HCT116 (cell line): ENCODE data around the gene ZNF497. TPM values are rescaled to one million over a fixed set of nuclear protein-coding genes. Genes with fewer than 3 reads are reported as not detected.

Experiments used
- ATAC-seq: fragments of 200-7000 bp; cut with Tn5 transposase; 2 replicates; pipeline ENCODE4 v1.9.1; 2020; ENCODE audit warnings: mild to moderate bottlenecking, moderate library complexity
- BruUV-seq: library from RNA; stranded (reverse); fragments of 400-500 nt; replicated peaks from 2 replicates; lab custom pipeline; 2021; lab: Mats Ljungman, UMichigan
- CTCF ChIA-PET: fragments of 300-600 bp; sonication (Branson Sonifier 250); formaldehyde crosslinking; loops from one replicate; lab custom pipeline; 2021; ENCODE audit warnings: antibody characterized with exemption; lab: Charles Lee
- POLR2A ChIA-PET: fragments of 300-600, 350-600 bp; sonication (Branson Sonifier 250); formaldehyde crosslinking; loops from one replicate; lab custom pipeline; 2021; ENCODE audit warnings: antibody characterized with exemption; lab: Charles Lee
- RAD21 ChIA-PET, 2 experiments: fragments of 300-600 bp; sonication (Branson Sonifier 250); formaldehyde crosslinking; loops; one replicate each; lab custom pipeline; 2023; ENCODE audit warnings: low total read pairs in 2 of 2; ENCODE audit not compliant: uncharacterized antibody in 2 of 2, unreplicated experiment in 2 of 2, low non-redundant PET in 1 of 2; lab: Charles Lee
- DNase-seq: peaks from one replicate; pipeline ENCODE4 v3.0.0-alpha.2; 2010; ENCODE audit warnings: low read depth, low spot score
- H2AFZ ChIP-seq: fragments of 200-600 bp; shearing (Covaris generic), sonication (generic); 2 replicates; pipeline ENCODE4 v1.6.1; 2017; ENCODE audit warnings: low read depth, mixed run types, mixed read lengths, antibody characterized with exemption, low read length; ENCODE audit not compliant: poor library complexity, severe bottlenecking
- H3K27ac ChIP-seq: 2 replicates; pipeline ENCODE4 v1.5.1; 2012; ENCODE audit warnings: low read depth, low read length
- H3K27me3 ChIP-seq: fragments of 200-600 bp; sonication (generic); 2 replicates; pipeline ENCODE4 v1.6.1; 2016; ENCODE audit warnings: mixed run types, low read length, mixed read lengths; ENCODE audit not compliant: insufficient read depth
- H3K36me3 ChIP-seq, 2 experiments: fragments of 200-500 bp in 1 of 2; fragments of 200-600 bp in 1 of 2; sonication (Bioruptor generic) in 1 of 2; sonication (generic) in 1 of 2; 2 replicates each; pipeline versions ENCODE4 v1.5.1 to v1.6.1; 2014 to 2016; ENCODE audit warnings: low read length in 2 of 2, inconsistent platforms in 1 of 2, mixed read lengths in 1 of 2, mixed run types in 1 of 2; ENCODE audit not compliant: insufficient read depth in 2 of 2, control insufficient read depth in 1 of 2
- H3K4me1 ChIP-seq, 2 experiments: fragments of 200-600 bp in 1 of 2; sonication (generic) in 1 of 2; 2 replicates each; pipeline versions ENCODE4 v1.5.1 to v1.6.1; 2012 to 2017; ENCODE audit warnings: low read length in 2 of 2, inconsistent platforms in 1 of 2, mild to moderate bottlenecking in 1 of 2, mixed read lengths in 1 of 2, mixed run types in 1 of 2, moderate library complexity in 1 of 2; ENCODE audit not compliant: insufficient read depth in 2 of 2, control insufficient read depth in 1 of 2
- H3K4me2 ChIP-seq: fragments of 200-600 bp; sonication (generic); 2 replicates; pipeline ENCODE4 v1.6.1; 2017; ENCODE audit warnings: mixed run types, low read length, mixed read lengths
- H3K4me3 ChIP-seq, 2 experiments: fragments of 200-600 bp in 1 of 2; sonication (generic) in 1 of 2; replicated peaks in 1 of 2; 2 replicates each; pipeline ENCODE4 v1.5.1; 2011 to 2016; ENCODE audit warnings: low read length in 2 of 2, control low read depth in 1 of 2, low read depth in 1 of 2, mild to moderate bottlenecking in 1 of 2, mixed read lengths in 1 of 2, mixed run types in 1 of 2
- H3K79me2 ChIP-seq: fragments of 200-600 bp; sonication (generic); 2 replicates; pipeline ENCODE4 v1.6.1; 2017; ENCODE audit warnings: mild to moderate bottlenecking, mixed run types, low read length, moderate library complexity, mixed read lengths; ENCODE audit not compliant: insufficient read depth
- H3K9ac ChIP-seq: fragments of 200-600 bp; sonication (generic); 2 replicates; pipeline ENCODE4 v1.6.1; 2016; ENCODE audit warnings: low read length, mixed read lengths
- H3K9me2 ChIP-seq: fragments of 200-600 bp; sonication (generic), shearing (Covaris generic); 2 replicates; pipeline ENCODE4 v1.6.1; 2017; ENCODE audit warnings: mixed run types, mild to moderate bottlenecking, moderate library complexity; ENCODE audit not compliant: insufficient read depth
- H3K9me3 ChIP-seq, 2 experiments: fragments of 200-500 bp in 1 of 2; fragments of 200-600 bp in 1 of 2; sonication (Bioruptor generic) in 1 of 2; sonication (generic) in 1 of 2; 2 replicates each; pipeline ENCODE4 v1.6.1; 2014 to 2017; ENCODE audit warnings: low read length in 2 of 2, mixed read lengths in 2 of 2, inconsistent platforms in 1 of 2, low read depth in 1 of 2, mild to moderate bottlenecking in 1 of 2, mixed run types in 1 of 2, moderate library complexity in 1 of 2; ENCODE audit not compliant: control insufficient read depth in 1 of 2, insufficient read depth in 1 of 2
- H4K20me1 ChIP-seq: fragments of 200-600 bp; sonication (generic), shearing (Covaris generic); 2 replicates; pipeline ENCODE4 v1.6.1; 2017; ENCODE audit warnings: mixed run types, mild to moderate bottlenecking, moderate library complexity; ENCODE audit not compliant: insufficient read depth
- CEBPB ChIP-seq: IDR thresholded peaks from 2 replicates; pipeline ENCODE4 v1.6.1; 2012; ENCODE audit warnings: low read depth
- ELF1 ChIP-seq: IDR thresholded peaks from 2 replicates; pipeline ENCODE4 v1.6.1; 2012; ENCODE audit warnings: low read depth, borderline replicate concordance
- EZH2 ChIP-seq: fragments of 200-600 bp; sonication (generic); IDR thresholded peaks from 2 replicates; pipeline ENCODE4 v1.6.1; 2017; ENCODE audit warnings: antibody characterized with exemption, mixed run types
- JUND ChIP-seq: IDR thresholded peaks from 2 replicates; pipeline ENCODE4 v1.6.1; 2012
- POLR2A ChIP-seq: IDR thresholded peaks from 2 replicates; pipeline ENCODE4 v1.7.0; 2011; ENCODE audit warnings: borderline replicate concordance; ENCODE audit not compliant: insufficient read depth, insufficient read length; ENCODE audit errors: extremely low read depth
- POLR2AphosphoS5 ChIP-seq: IDR thresholded peaks from 2 replicates; pipeline ENCODE4 v1.6.1; 2011; ENCODE audit warnings: mild to moderate bottlenecking, low read depth, low read length, moderate library complexity
- RAD21 ChIP-seq: IDR thresholded peaks from 2 replicates; pipeline ENCODE4 v1.6.1; 2012; ENCODE audit warnings: low read depth, mild to moderate bottlenecking
- TCF7L2 ChIP-seq: IDR thresholded peaks from 2 replicates; pipeline ENCODE4 v1.7.0; 2011; ENCODE audit warnings: borderline replicate concordance, inconsistent platforms; ENCODE audit not compliant: insufficient read depth, insufficient read length; ENCODE audit errors: extremely low read depth
- ZBTB33 ChIP-seq: IDR thresholded peaks from 2 replicates; pipeline ENCODE4 v1.6.1; 2011; ENCODE audit warnings: mild to moderate bottlenecking, low read length, moderate library complexity; ENCODE audit not compliant: insufficient replicate concordance; ENCODE audit errors: extremely low read depth
- ZFX ChIP-seq: fragments of 450-650 bp; IDR thresholded peaks from 2 replicates; pipeline ENCODE4 v1.6.1; 2017
- intact Hi-C: fragments of 100-400 bp; cut with micrococcal nuclease; formaldehyde crosslinking; loops from 2 replicates; pipeline ENCODE4 v1.10.0; 2022
- total RNA-seq: library from RNA; stranded (reverse); gene quantifications from one replicate; pipeline ENCODE4 v1.2.1, GENCODE V29; 2021; ENCODE audit not compliant: unreplicated experiment

ZNF497 gene
- total RNA-seq, 1 experiment from 2014 or later, result 5.1 TPM

- Histone ChIP-seq H3K4me1 (no peaks in the 10 kb centered on the region), H3K9me2 (no peaks in the 10 kb centered on the region), H3K4me2 (no peak overlapping the region), H2AFZ (no peak overlapping the region), H3K36me3 (no peaks in the 10 kb centered on the region), H3K9me3 (no peaks in the 10 kb centered on the region), H3K27ac (no peak overlapping the region), H3K79me2 (no peaks in the 10 kb centered on the region), H4K20me1 (no peaks in the 10 kb centered on the region), H3K4me3 (no peak overlapping the region), H3K27me3 (no peaks in the 10 kb centered on the region), H3K9ac (no peak overlapping the region)
- no peak for DNase-seq
- CTCF ChIA-PET, result no interaction called here
- TF ChIP-seq TCF7L2 (no peak), RAD21 (no peak), EZH2 (no peak), POLR2AphosphoS5 (no peak), ELF1 (no peak), POLR2A (no peak), ZFX (no peak), ZBTB33 (no peak), JUND (no peak), CEBPB (no peak)
- POLR2A ChIA-PET, result interaction anchor here (1.9 kb wide), 1 partner anchor 8 kb away, joined by 6 read pairs; the partner anchor contains the start of gene ZNF497
- intact Hi-C loops, result no loop called here
- no peak for ATAC-seq
- RAD21 ChIA-PET, result no interaction called here
- no TSS peak for BruUV-seq
These were observed 8.0 kb downstream of the ZNF497 start for GRCh38 chr19:58354478-58355030.
